ENCODE data around the gene RASSF4. TPM values are rescaled to one million over a fixed set of nuclear protein-coding genes. Genes with fewer than 3 reads are reported as not detected.

The RASSF4 gene
- total and polyA plus RNA-seq, 3 experiments from 2014 or later = 0.85 to 2.8 (median 2.8) TPM

- Histone ChIP-seq H3K36me3 (ENCODE audit: insufficient read depth, low read length) (no peaks in the 10 kb centered on the region), H3K4me1 (ENCODE audit: insufficient read depth, low read length) (peaks cover 23% of the 10 kb centered on the region), H3K9me3 (ENCODE audit: low read length) (no peaks in the 10 kb centered on the region), H3K27me3 (ENCODE audit: insufficient read depth, low read length, poor library complexity, severe bottlenecking) (no peaks in the 10 kb centered on the region), H3K27ac (ENCODE audit: low read depth, low read length) (no peak overlapping the region), H3K4me3 (ENCODE audit: low read length) (peak overlapping the region; percentile 74)
- Mint-ChIP-seq H3K27me3 (peaks cover 0 to 1% of the 10 kb centered on the region in 2 donors), H3K9me3 (no peaks in the 10 kb centered on the region), H3K27ac (peak overlapping the region in 2 of 8 donors; percentile 70 to 76), H3K4me1 (peaks cover 31 to 42% (median 41%) of the 10 kb centered on the region in 3 donors), H3K36me3 (peaks cover 0 to 18% (median 6%) of the 10 kb centered on the region in 3 donors), H3K4me3 (peak overlapping the region; percentile 82 to 95 (median 89))
- ChIA-PET CTCF (interaction anchor here (6.8 kb wide), 1 partner anchor 27 kb away, joined by 30 read pairs; no protein-coding TSS in a partner anchor), POLR2A (no interaction called here)
- DNase-seq = no peak
Observed at GRCh38 chr10:44960088-44960460, 472 bp downstream of the RASSF4 start.

GRCh38 chr10:44960482-44961229 is 1.1 kb downstream of the RASSF4 start:
- Histone ChIP-seq H3K4me1 (ENCODE audit: insufficient read depth, low read length) (peaks cover 23% of the 10 kb centered on the region), H3K27me3 (ENCODE audit: insufficient read depth, low read length, poor library complexity, severe bottlenecking) (no peaks in the 10 kb centered on the region), H3K4me3 (ENCODE audit: low read length) (peak overlapping the region; percentile 74), H3K9me3 (ENCODE audit: low read length) (no peaks in the 10 kb centered on the region), H3K27ac (ENCODE audit: low read depth, low read length) (no peak overlapping the region), H3K36me3 (ENCODE audit: insufficient read depth, low read length) (no peaks in the 10 kb centered on the region)
- peak in 1 of 5 donors; percentile 35 for DNase-seq
- H3K4me1 Mint-ChIP-seq = peaks cover 30 to 40% (median 38%) of the 10 kb centered on the region in 3 donors
- peaks cover 0 to 16% (median 6%) of the 10 kb centered on the region in 3 donors for H3K36me3 Mint-ChIP-seq
- ChIA-PET POLR2A (no interaction called here), CTCF (interaction anchor here (6.8 kb wide), 1 partner anchor 28 kb away, joined by 30 read pairs; no protein-coding TSS in a partner anchor)
- peaks cover 0 to 1% of the 10 kb centered on the region in 2 donors for H3K27me3 Mint-ChIP-seq
- no peaks in the 10 kb centered on the region for H3K9me3 Mint-ChIP-seq
- peak overlapping the region; percentile 82 to 95 (median 89) for H3K4me3 Mint-ChIP-seq
- H3K27ac Mint-ChIP-seq = peak overlapping the region in 5 of 8 donors; percentile 17 to 76 (median 27)

- no peaks in the 10 kb centered on the region for H3K9me3 ChIP-seq (ENCODE audit: low read length)
- H3K36me3 ChIP-seq (ENCODE audit: insufficient read depth, low read length) = no peaks in the 10 kb centered on the region
- peaks cover 32 to 40% (median 40%) of the 10 kb centered on the region in 3 donors for H3K4me1 Mint-ChIP-seq
- H3K27ac ChIP-seq (ENCODE audit: low read depth, low read length) = no peak overlapping the region
- no peaks in the 10 kb centered on the region for H3K27me3 ChIP-seq (ENCODE audit: insufficient read depth, low read length, poor library complexity, severe bottlenecking)
- no peak for DNase-seq
- no peaks in the 10 kb centered on the region for H3K9me3 Mint-ChIP-seq
- H3K27ac Mint-ChIP-seq = peak overlapping the region in 3 of 8 donors; percentile 27 to 76 (median 75)
- H3K27me3 Mint-ChIP-seq = peaks cover 0 to 3% of the 10 kb centered on the region in 2 donors
- POLR2A ChIA-PET = no interaction called here
- peak overlapping the region in 6 of 7 donors; percentile 19 to 95 (median 90) for H3K4me3 Mint-ChIP-seq
- peaks cover 24% of the 10 kb centered on the region for H3K4me1 ChIP-seq (ENCODE audit: insufficient read depth, low read length)
- H3K4me3 ChIP-seq (ENCODE audit: low read length) = no peak overlapping the region
- peaks cover 0 to 12% (median 5%) of the 10 kb centered on the region in 3 donors for H3K36me3 Mint-ChIP-seq
- CTCF ChIA-PET = interaction anchor here (6.8 kb wide), 1 partner anchor 28 kb away, joined by 30 read pairs; no protein-coding TSS in a partner anchor
Observed at GRCh38 chr10:44961230-44961571, 1.6 kb downstream of the RASSF4 start.

GRCh38 chr10:44961931-44962750 is 2.5 kb downstream of the RASSF4 start:
- Mint-ChIP-seq H3K4me1 (peaks cover 30 to 43% (median 38%) of the 10 kb centered on the region in 3 donors), H3K9me3 (no peaks in the 10 kb centered on the region), H3K36me3 (peaks cover 0 to 3% (median under 1%) of the 10 kb centered on the region in 3 donors), H3K27ac (peak overlapping the region in 1 of 8 donors; percentile 55), H3K27me3 (peaks cover 0 to 3% of the 10 kb centered on the region in 2 donors), H3K4me3 (peak overlapping the region in 2 of 7 donors; percentile 37 to 52)
- ChIA-PET POLR2A (no interaction called here), CTCF (interaction anchor here (0.8 to 6.8 kb wide), 2 partner anchors 14 to 29 kb away, joined by 3 to 30 read pairs; no protein-coding TSS in a partner anchor)
- no peak for DNase-seq
- H3K27ac ChIP-seq (ENCODE audit: low read depth, low read length) = no peak overlapping the region
- no peaks in the 10 kb centered on the region for H3K36me3 ChIP-seq (ENCODE audit: insufficient read depth, low read length)
- H3K9me3 ChIP-seq (ENCODE audit: low read length) = no peaks in the 10 kb centered on the region
- no peak overlapping the region for H3K4me3 ChIP-seq (ENCODE audit: low read length)
- H3K4me1 ChIP-seq (ENCODE audit: insufficient read depth, low read length) = peaks cover 30% of the 10 kb centered on the region
- H3K27me3 ChIP-seq (ENCODE audit: insufficient read depth, low read length, poor library complexity, severe bottlenecking) = no peaks in the 10 kb centered on the region

- H3K4me1 Mint-ChIP-seq = peaks cover 35 to 46% (median 41%) of the 10 kb centered on the region in 3 donors
- H3K27ac ChIP-seq (ENCODE audit: low read depth, low read length) = no peak overlapping the region
- no peak overlapping the region for H3K27ac Mint-ChIP-seq
- CTCF ChIA-PET = interaction anchor here (0.8 to 6.8 kb wide), 2 partner anchors 13 to 30 kb away, joined by 3 to 30 read pairs; no protein-coding TSS in a partner anchor
- no peak for DNase-seq
- peaks cover 0 to 3% of the 10 kb centered on the region in 2 donors for H3K27me3 Mint-ChIP-seq
- H3K9me3 Mint-ChIP-seq = no peaks in the 10 kb centered on the region
- peak overlapping the region in 1 of 7 donors; percentile 48 for H3K4me3 Mint-ChIP-seq
- H3K27me3 ChIP-seq (ENCODE audit: insufficient read depth, low read length, poor library complexity, severe bottlenecking) = no peaks in the 10 kb centered on the region
- POLR2A ChIA-PET = no interaction called here
- H3K36me3 ChIP-seq (ENCODE audit: insufficient read depth, low read length) = no peaks in the 10 kb centered on the region
- no peak overlapping the region for H3K4me3 ChIP-seq (ENCODE audit: low read length)
- H3K9me3 ChIP-seq (ENCODE audit: low read length) = no peaks in the 10 kb centered on the region
- peaks cover 0 to 3% (median 0%) of the 10 kb centered on the region in 3 donors for H3K36me3 Mint-ChIP-seq
- H3K4me1 ChIP-seq (ENCODE audit: insufficient read depth, low read length) = peaks cover 37% of the 10 kb centered on the region
Observed at GRCh38 chr10:44962870-44963738, 3.5 kb downstream of the RASSF4 start.

- Histone ChIP-seq H3K27ac (ENCODE audit: low read depth, low read length) (no peak overlapping the region), H3K4me1 (ENCODE audit: insufficient read depth, low read length) (peaks cover 37% of the 10 kb centered on the region)
Observed at GRCh38 chr10:44963772-44964633, 4.4 kb downstream of the RASSF4 start.

More at GRCh38 chr10:44963772-44964633, 4.4 kb downstream of the RASSF4 start:
- no peak for DNase-seq
- H3K36me3 ChIP-seq (ENCODE audit: insufficient read depth, low read length) = no peaks in the 10 kb centered on the region
- Mint-ChIP-seq H3K27ac (peak overlapping the region in 1 of 8 donors; percentile 38), H3K36me3 (peaks cover 0 to 2% (median 0%) of the 10 kb centered on the region in 3 donors), H3K4me1 (peaks cover 35 to 46% (median 41%) of the 10 kb centered on the region in 3 donors), H3K4me3 (peak overlapping the region in 1 of 7 donors; percentile 21), H3K9me3 (no peaks in the 10 kb centered on the region), H3K27me3 (peaks cover 0 to 3% of the 10 kb centered on the region in 2 donors)
- H3K27me3 ChIP-seq (ENCODE audit: insufficient read depth, low read length, poor library complexity, severe bottlenecking) = no peaks in the 10 kb centered on the region
- H3K4me3 ChIP-seq (ENCODE audit: low read length) = no peak overlapping the region
- ChIA-PET CTCF (interaction anchor here (1.5 to 6.8 kb wide), 2 partner anchors 10 to 31 kb away, joined by 4 to 30 read pairs; no protein-coding TSS in a partner anchor), POLR2A (no interaction called here)
- no peaks in the 10 kb centered on the region for H3K9me3 ChIP-seq (ENCODE audit: low read length)

Data from CD8-positive, alpha-beta memory T cell (primary cell).